ENCODE results near the gene ZSCAN1. TPM values are rescaled to one million over a fixed set of nuclear protein-coding genes. Genes with fewer than 3 reads are reported as not detected.

ZSCAN1 gene
- total RNA-seq, 1 experiment from 2014 or later, result not detected

DNA sequence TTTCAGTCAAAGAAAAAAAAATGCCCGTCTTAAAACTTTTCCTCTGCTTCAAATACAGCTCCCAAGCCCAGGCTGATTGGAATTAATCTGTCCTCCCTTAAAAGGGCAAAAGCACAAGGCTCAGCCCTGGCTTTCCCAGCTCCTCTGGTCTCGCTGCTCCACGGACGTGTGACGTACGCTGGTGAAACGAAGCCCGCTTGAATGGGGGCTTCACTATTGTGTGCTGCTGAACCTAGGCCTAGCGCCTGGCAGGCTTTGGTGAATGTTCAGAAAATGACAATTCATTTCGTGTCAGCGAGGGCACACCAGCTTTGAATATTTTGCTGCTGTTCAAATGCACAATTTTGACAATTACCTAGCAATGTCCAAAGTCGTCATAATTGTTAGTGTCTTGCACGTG is 24.6 kb downstream of the ZSCAN1 start:
- DNase-seq (ENCODE audit: low read depth, low spot score) (no peak), ATAC-seq (no peak)
- Histone ChIP-seq H3K4me1 (ENCODE audit: control insufficient read depth, insufficient read depth, low read length) (no peaks in the 10 kb centered on the region), H3K27ac (ENCODE audit: low read length) (no peak overlapping the region), H3K27me3 (ENCODE audit: control insufficient read depth, insufficient read depth, low read length) (no peaks in the 10 kb centered on the region), H3K9me3 (ENCODE audit: control insufficient read depth, insufficient read depth, low read depth, low read length) (no peaks in the 10 kb centered on the region), H3K4me3 (ENCODE audit: low read depth in 2 of 2, low read length in 2 of 2) (no peak overlapping the region), H3K36me3 (ENCODE audit: control insufficient read depth, insufficient read depth, low read length) (no peaks in the 10 kb centered on the region)
- ChIA-PET CTCF (no interaction called here), POLR2A (interaction anchor here (0.7 kb wide), 1 partner anchor 43 kb away, joined by 3 read pairs; no protein-coding TSS in a partner anchor)
- no peak for TF ChIP-seq POLR2AphosphoS5 (IDR thresholded peaks at IDR 0.05; ENCODE audit: low read depth, low read length)
- TF ChIP-seq TCF7L2 (IDR thresholded peaks at IDR 0.05; ENCODE audit: low read depth, low read length), result no peak
- TF ChIP-seq CTCF (IDR thresholded peaks at IDR 0.05), result no peak
- TF ChIP-seq SIN3A (IDR thresholded peaks at IDR 0.05; ENCODE audit: borderline replicate concordance, insufficient read depth, low read depth, low read length), result no peak
- TF ChIP-seq REST (IDR thresholded peaks at IDR 0.05; ENCODE audit: insufficient read depth in 1 of 2, low read depth in 2 of 2, low read length in 1 of 2), result no peak
- no TSS peak for BruUV-seq (replicated peaks)
- intact Hi-C loops (cut with micrococcal nuclease; ENCODE audit: unreplicated experiment) (no loop called here), in situ Hi-C loops (cut with HindIII; ENCODE audit: low pct_unique_long_range_greater_than_20kb, low sequenced_read_pairs) (no loop called here)

DNA sequence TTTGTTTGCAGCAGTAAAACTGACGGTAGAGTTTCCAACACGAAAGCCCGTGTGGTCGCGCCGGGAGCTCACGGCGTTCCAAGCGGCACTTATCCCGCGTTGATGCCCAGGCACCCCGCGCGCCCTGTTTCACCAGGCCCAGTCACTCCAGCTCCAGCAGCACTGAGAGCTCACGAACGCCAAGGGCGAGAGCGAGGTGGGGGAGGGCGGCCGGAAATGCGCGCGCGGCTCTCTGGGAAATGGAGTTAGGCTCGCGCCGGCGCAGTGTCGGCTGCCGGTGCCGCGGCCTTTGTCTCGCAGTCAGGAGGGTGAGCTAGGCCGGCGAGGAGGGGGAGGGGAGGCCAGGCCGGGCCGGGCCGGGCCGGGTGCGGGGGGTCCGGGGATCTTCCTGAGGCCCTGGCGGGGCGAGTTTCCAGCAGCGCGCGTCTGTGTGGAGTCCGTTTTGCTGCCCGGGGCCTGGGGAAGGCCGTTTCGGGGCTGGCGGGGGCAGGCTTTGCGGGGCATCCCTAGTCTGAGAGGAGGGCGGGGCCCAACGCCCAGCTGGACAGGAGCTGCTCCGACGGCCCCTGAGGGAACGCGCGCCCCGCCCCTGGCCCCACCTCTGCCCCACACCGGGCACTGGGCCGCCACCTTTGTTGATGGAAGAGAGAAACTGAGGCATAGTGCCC is 25.3 kb downstream of the ZSCAN1 start, which contains the start of gene ZNF135:
TSS of gene ZNF135 (plus strand) at position 280 of the 668 bp plus-strand sequence. CDS start 721 bp downstream, outside the sequence.
- intact Hi-C loops (cut with micrococcal nuclease; ENCODE audit: unreplicated experiment) (no loop called here), in situ Hi-C loops (cut with HindIII; ENCODE audit: low pct_unique_long_range_greater_than_20kb, low sequenced_read_pairs) (no loop called here)
- ATAC-seq, result no peak
- Histone ChIP-seq H3K36me3 (ENCODE audit: control insufficient read depth, insufficient read depth, low read length) (no peaks in the 10 kb centered on the region), H3K4me1 (ENCODE audit: control insufficient read depth, insufficient read depth, low read length) (no peaks in the 10 kb centered on the region), H3K4me3 (ENCODE audit: low read depth in 2 of 2, low read length in 2 of 2) (no peak within 1 kb of the TSS), H3K27me3 (ENCODE audit: control insufficient read depth, insufficient read depth, low read length) (no peaks in the 10 kb centered on the region), H3K27ac (ENCODE audit: low read length) (no peak within 1 kb of the TSS), H3K9me3 (ENCODE audit: control insufficient read depth, insufficient read depth, low read depth, low read length) (peaks cover 4% of the 10 kb centered on the region; the same call in 1 of the 2 replicates)
- TF ChIP-seq TCF7L2 (IDR thresholded peaks at IDR 0.05; ENCODE audit: low read depth, low read length) (no peak), POLR2AphosphoS5 (IDR thresholded peaks at IDR 0.05; ENCODE audit: low read depth, low read length) (no peak), CTCF (IDR thresholded peaks at IDR 0.05) (no peak), SIN3A (IDR thresholded peaks at IDR 0.05; ENCODE audit: borderline replicate concordance, insufficient read depth, low read depth, low read length) (no peak), REST (IDR thresholded peaks at IDR 0.05; ENCODE audit: insufficient read depth in 1 of 2, low read depth in 2 of 2, low read length in 1 of 2) (no peak)
- DNase-seq (ENCODE audit: low read depth, low spot score), result no peak
- ChIA-PET CTCF (no interaction called here), POLR2A (no interaction called here)
- no TSS peak for BruUV-seq (replicated peaks)
